SK-N-SH (cell line): ENCODE measurements around the gene KCNB1. TPM values are rescaled to one million over a fixed set of nuclear protein-coding genes. Genes with fewer than 3 reads are reported as not detected.

Source experiments
- CTCF ChIA-PET: fragments of 300-600, 350-600 bp; formaldehyde crosslinking; extraction: SDS; loops from one replicate; lab custom pipeline; 2021; lab: Yijun Ruan, JAX
- POLR2A ChIA-PET: fragments of 350-600 bp; sonication (Branson Sonifier 250); formaldehyde crosslinking; extraction: SDS; loops from one replicate; lab custom pipeline; 2020; ENCODE audit warnings: antibody characterized with exemption, inconsistent platforms; lab: Yijun Ruan, JAX
- DNase-seq: peaks from one replicate; pipeline ENCODE4 v3.0.0; 2012
- H2AFZ ChIP-seq: fragments of 200-600 bp; sonication (generic); 2 replicates; pipeline ENCODE4 v1.8.1; 2016; ENCODE audit warnings: antibody characterized with exemption, mild to moderate bottlenecking, low read depth
- H3F3A ChIP-seq: fragments of 200-600 bp; sonication (generic); replicated peaks from 2 replicates; pipeline ENCODE3; 2016; ENCODE audit warnings: antibody characterized with exemption, mild to moderate bottlenecking; ENCODE audit not compliant: insufficient read depth
- H3K27ac ChIP-seq, 2 experiments: fragments of 200-500 bp in 1 of 2; fragments of 200-600 bp in 1 of 2; sonication (Bioruptor generic) in 1 of 2; sonication (generic), shearing (Covaris generic) in 1 of 2; 2 replicates each; pipeline versions ENCODE4 v1.5.1 to v1.6.1; 2014 to 2016; ENCODE audit warnings: low read depth in 2 of 2, inconsistent platforms in 1 of 2, low read length in 1 of 2, mild to moderate bottlenecking in 1 of 2, mixed read lengths in 1 of 2
- H3K27me3 ChIP-seq: fragments of 200-600 bp; sonication (generic), shearing (Covaris generic); 2 replicates; pipeline ENCODE4 v1.6.1; 2016; ENCODE audit warnings: mixed run types; ENCODE audit not compliant: insufficient read depth
- H3K36me3 ChIP-seq, 2 experiments: fragments of 200-500 bp in 1 of 2; fragments of 200-600 bp in 1 of 2; sonication (Bioruptor generic) in 1 of 2; sonication (generic) in 1 of 2; replicated peaks in 1 of 2; 2 replicates each; pipeline versions ENCODE3 to v1.5.1; 2014 to 2016; ENCODE audit warnings: low read length in 1 of 2, mild to moderate bottlenecking in 1 of 2; ENCODE audit not compliant: insufficient read depth in 2 of 2, control insufficient read depth in 1 of 2
- H3K4me1 ChIP-seq, 2 experiments: fragments of 200-500 bp in 1 of 2; fragments of 200-600 bp in 1 of 2; sonication (Bioruptor generic) in 1 of 2; sonication (generic), shearing (Covaris generic) in 1 of 2; 2 replicates each; pipeline versions ENCODE4 v1.5.1 to v1.6.1; 2014 to 2016; ENCODE audit warnings: low read depth in 1 of 2, low read length in 1 of 2, mixed run types in 1 of 2; ENCODE audit not compliant: insufficient read depth in 2 of 2, control insufficient read depth in 1 of 2
- H3K4me2 ChIP-seq: fragments of 200-600 bp; sonication (generic), shearing (Covaris generic); 2 replicates; pipeline ENCODE4 v1.6.1; 2017; ENCODE audit warnings: mixed run types
- H3K4me3 ChIP-seq, 2 experiments: fragments of 200-500 bp in 1 of 2; fragments of 200-600 bp in 1 of 2; sonication (Bioruptor generic) in 1 of 2; sonication (generic), shearing (Covaris generic) in 1 of 2; 2 replicates each; pipeline versions ENCODE4 v1.5.1 to v1.8.1; 2014 to 2016; ENCODE audit warnings: low read depth in 2 of 2, inconsistent platforms in 1 of 2, low read length in 1 of 2, mild to moderate bottlenecking in 1 of 2, mixed read lengths in 1 of 2, moderate library complexity in 1 of 2
- H3K79me2 ChIP-seq: fragments of 200-600 bp; sonication (generic); 2 replicates; pipeline ENCODE4 v1.8.1; 2017; ENCODE audit warnings: mild to moderate bottlenecking; ENCODE audit not compliant: insufficient read depth
- H3K9ac ChIP-seq: fragments of 200-600 bp; sonication (generic); 2 replicates; pipeline ENCODE4 v1.6.1; 2017; ENCODE audit warnings: mixed run types
- H3K9me2 ChIP-seq: fragments of 200-600 bp; sonication (generic); 2 replicates; pipeline ENCODE4 v1.6.1; 2017; ENCODE audit warnings: mixed run types
- H3K9me3 ChIP-seq: fragments of 200-600 bp; sonication (generic); 2 replicates; pipeline ENCODE4 v1.6.1; 2017; ENCODE audit warnings: mixed run types, mild to moderate bottlenecking, moderate library complexity
- H4K20me1 ChIP-seq: fragments of 200-600 bp; sonication (generic); 2 replicates; pipeline ENCODE4 v1.6.1; 2017; ENCODE audit warnings: mild to moderate bottlenecking, mixed run types; ENCODE audit not compliant: insufficient read depth
- CHD2 ChIP-seq: fragments of 150-350 bp; IDR thresholded peaks from 2 replicates; pipeline ENCODE4 v1.6.1; 2018; ENCODE audit warnings: low read length; ENCODE audit not compliant: partially characterized antibody
- ELF1 ChIP-seq: IDR thresholded peaks from 2 replicates; pipeline ENCODE4 v1.4.0; 2012
- EZH2phosphoT487 ChIP-seq: fragments of 200-600 bp; sonication (generic); IDR thresholded peaks from 2 replicates; pipeline ENCODE4 v1.6.1; 2017; ENCODE audit warnings: low read depth, mixed run types, mild to moderate bottlenecking, antibody characterized with exemption, moderate library complexity, borderline replicate concordance
- FOXJ3 ChIP-seq: sonication (generic); formaldehyde crosslinking; IDR thresholded peaks from 2 replicates; pipeline ENCODE4 v1.5.1; 2020; ENCODE audit warnings: mild to moderate bottlenecking, missing genetic modification reagents
- GABPA ChIP-seq: IDR thresholded peaks from 2 replicates; pipeline ENCODE4 v1.4.0; 2012; ENCODE audit warnings: low read depth, mild to moderate bottlenecking
- GATA2 ChIP-seq: sonication (generic); formaldehyde crosslinking; IDR thresholded peaks from 2 replicates; pipeline ENCODE4 v1.5.0; 2020; ENCODE audit warnings: mild to moderate bottlenecking, missing genetic modification reagents
- JUND ChIP-seq: IDR thresholded peaks from 2 replicates; pipeline ENCODE4 v1.4.0; 2012
- MXI1 ChIP-seq: IDR thresholded peaks from 2 replicates; pipeline ENCODE4 v1.6.1; 2012; ENCODE audit warnings: mild to moderate bottlenecking, low read depth, low read length, improper control_type of control experiment
- NFIC ChIP-seq: IDR thresholded peaks from 2 replicates; pipeline ENCODE4 v1.4.0; 2012; ENCODE audit warnings: borderline replicate concordance
- RCOR1 ChIP-seq: fragments of 150-350 bp; IDR thresholded peaks from 2 replicates; pipeline ENCODE4 v1.6.1; 2017; ENCODE audit warnings: antibody characterized with exemption, low read length
- RXRA ChIP-seq: IDR thresholded peaks from 2 replicates; pipeline ENCODE4 v1.4.0; 2012; ENCODE audit warnings: low read depth, mild to moderate bottlenecking, borderline replicate concordance
- TCF12 ChIP-seq: IDR thresholded peaks from 2 replicates; pipeline ENCODE4 v1.4.0; 2012
- TEAD4 ChIP-seq: IDR thresholded peaks from 2 replicates; pipeline ENCODE4 v1.4.0; 2012; ENCODE audit warnings: mild to moderate bottlenecking, borderline replicate concordance; ENCODE audit not compliant: insufficient read depth
- YY1 ChIP-seq: IDR thresholded peaks from 2 replicates; pipeline ENCODE4 v1.4.0; 2012; ENCODE audit warnings: low read depth, mild to moderate bottlenecking
- WGBS: methylation state at CpG from one replicate; pipeline ENCODE4 v1.1.6; 2017; ENCODE audit warnings: low lambda C conversion rate; 5-methylcytosine and 5-hydroxymethylcytosine counted together
- polyA plus RNA-seq, 3 experiments: library from polyadenylated mRNA; depleted of rRNA; stranded (reverse); fragments of >200 nt; gene quantifications; 2 replicates each; pipeline ENCODE4 v1.2.3, GENCODE V29; 2012
- TF ChIP-seq, protein P1 (sequence below): IDR thresholded peaks from 2 replicates; pipeline ENCODE4 v1.4.0; 2012; ENCODE audit warnings: low read depth, borderline replicate concordance
- TF ChIP-seq, protein P2 (sequence below): fragments of 150-350 bp; IDR thresholded peaks from 2 replicates; pipeline ENCODE4 v1.6.1; 2017; ENCODE audit warnings: antibody characterized with exemption, low read length, low read depth, borderline replicate concordance
- TF ChIP-seq, protein P3 (sequence below): fragments of 200-600 bp; sonication (generic); IDR thresholded peaks from 2 replicates; pipeline ENCODE4 v1.6.1; 2017; ENCODE audit warnings: antibody characterized with exemption, mild to moderate bottlenecking, moderate library complexity
- TF ChIP-seq, protein P4 (sequence below): IDR thresholded peaks from 2 replicates; pipeline ENCODE4 v1.4.0; 2012; ENCODE audit warnings: low read depth
- TF ChIP-seq, protein P5 (sequence below): IDR thresholded peaks from 2 replicates; pipeline ENCODE4; 2012

The KCNB1 gene
- polyA plus RNA-seq, 1 of the 3 experiments (the other 2 are of a cell fraction) = 0.82 TPM

DNA sequence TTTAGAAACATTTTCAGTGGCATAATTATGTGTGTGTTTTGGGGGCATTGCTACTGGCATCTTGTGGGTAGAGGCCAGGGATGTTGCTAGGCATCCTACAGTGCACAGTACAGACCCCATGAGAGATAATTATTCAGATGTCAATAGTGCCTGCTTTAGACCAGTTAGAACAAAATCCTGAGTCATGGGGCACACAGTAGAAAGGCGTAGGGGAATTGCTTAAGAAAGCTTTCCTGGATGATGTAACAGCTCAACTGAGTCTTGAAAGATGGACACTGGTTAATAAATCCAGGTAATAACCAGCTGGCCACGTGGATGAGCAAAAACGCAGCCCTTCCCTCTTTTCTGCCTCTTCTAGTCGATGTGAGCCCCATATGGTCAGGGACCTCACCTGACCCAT is 51.1 kb downstream of the KCNB1 start:
- H3K9me2 ChIP-seq = no peaks in the 10 kb centered on the region
- H3K36me3 ChIP-seq = no peaks in the 10 kb centered on the region
- POLR2A ChIA-PET = no interaction called here
- TF ChIP-seq JUND (no peak), RCOR1 (no peak), RXRA (no peak), ELF1 (no peak), YY1 (no peak), TEAD4 (no peak), GABPA (no peak), GATA2 (CRISPR knock-in tag) (no peak), NFIC (no peak), EZH2phosphoT487 (no peak), TCF12 (no peak), MXI1 (no peak), CHD2 (no peak)
- TF ChIP-seq, protein P1, sequence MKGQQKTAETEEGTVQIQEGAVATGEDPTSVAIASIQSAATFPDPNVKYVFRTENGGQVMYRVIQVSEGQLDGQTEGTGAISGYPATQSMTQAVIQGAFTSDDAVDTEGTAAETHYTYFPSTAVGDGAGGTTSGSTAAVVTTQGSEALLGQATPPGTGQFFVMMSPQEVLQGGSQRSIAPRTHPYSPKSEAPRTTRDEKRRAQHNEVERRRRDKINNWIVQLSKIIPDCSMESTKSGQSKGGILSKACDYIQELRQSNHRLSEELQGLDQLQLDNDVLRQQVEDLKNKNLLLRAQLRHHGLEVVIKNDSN = no peak
- TF ChIP-seq, protein P2, sequence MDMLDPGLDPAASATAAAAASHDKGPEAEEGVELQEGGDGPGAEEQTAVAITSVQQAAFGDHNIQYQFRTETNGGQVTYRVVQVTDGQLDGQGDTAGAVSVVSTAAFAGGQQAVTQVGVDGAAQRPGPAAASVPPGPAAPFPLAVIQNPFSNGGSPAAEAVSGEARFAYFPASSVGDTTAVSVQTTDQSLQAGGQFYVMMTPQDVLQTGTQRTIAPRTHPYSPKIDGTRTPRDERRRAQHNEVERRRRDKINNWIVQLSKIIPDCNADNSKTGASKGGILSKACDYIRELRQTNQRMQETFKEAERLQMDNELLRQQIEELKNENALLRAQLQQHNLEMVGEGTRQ = no peak
- no peaks in the 10 kb centered on the region for H3K9me3 ChIP-seq
- no peak overlapping the region for H3K4me3 ChIP-seq
- 17% methylated on average over 4 of the region's 4 CpGs for WGBS
- no peak overlapping the region for H3K27ac ChIP-seq
- H3K79me2 ChIP-seq = no peaks in the 10 kb centered on the region
- H3K4me1 ChIP-seq = peaks cover 0 to 30% of the 10 kb centered on the region in 2 experiments; a peak in 2 of 4 replicates
- H3K4me2 ChIP-seq = no peak overlapping the region
- H3F3A ChIP-seq = no peaks in the 10 kb centered on the region
- H2AFZ ChIP-seq = no peak overlapping the region
- CTCF ChIA-PET = interaction anchor here (0.5 to 3.1 kb wide), 3 partner anchors 53 to 97 kb away, joined by 3 to 9 read pairs (median 4); no protein-coding TSS in a partner anchor
- H3K27me3 ChIP-seq = no peaks in the 10 kb centered on the region; the same call in 1 of the 2 replicates
- no peak for DNase-seq
- no peak overlapping the region for H3K9ac ChIP-seq
- no peaks in the 10 kb centered on the region for H4K20me1 ChIP-seq

DNA sequence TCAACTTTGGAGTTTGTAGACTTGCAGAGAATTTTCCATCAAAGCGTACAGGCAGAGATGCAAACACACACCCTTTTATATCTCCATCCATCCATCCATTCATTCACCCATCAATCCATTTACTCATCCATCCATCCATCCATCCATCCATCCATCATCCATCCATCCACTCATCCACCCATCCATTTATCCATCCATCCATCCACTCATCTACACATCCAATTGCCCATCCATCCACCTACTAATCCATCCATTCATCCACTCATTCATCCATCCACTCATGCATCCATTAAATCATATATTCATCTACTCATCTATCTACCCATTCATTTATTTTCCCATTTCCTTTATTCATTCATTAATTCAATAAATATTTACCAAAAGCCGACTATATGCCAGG is 52.1 kb downstream of the KCNB1 start:
- Histone ChIP-seq H3K4me1 (peaks cover 0 to 30% of the 10 kb centered on the region in 2 experiments; a peak in 2 of 4 replicates), H4K20me1 (no peaks in the 10 kb centered on the region)

More for the DNA sequence above, 52.1 kb downstream of the KCNB1 start:
- no peak overlapping the region for H3K4me2 ChIP-seq
- H3K9me2 ChIP-seq = no peaks in the 10 kb centered on the region
- no peaks in the 10 kb centered on the region for H3K36me3 ChIP-seq
- no peaks in the 10 kb centered on the region for H3K9me3 ChIP-seq
- DNase-seq = no peak
- CTCF ChIA-PET = interaction anchor here (1.5 kb wide), 1 partner anchor 84 kb away, joined by 5 read pairs; no protein-coding TSS in a partner anchor
- H3F3A ChIP-seq = no peaks in the 10 kb centered on the region
- no peak overlapping the region for H2AFZ ChIP-seq
- WGBS = 58% methylated on average over 2 of the region's 2 CpGs
- no peaks in the 10 kb centered on the region; the same call in 1 of the 2 replicates for H3K27me3 ChIP-seq
- no peak overlapping the region for H3K27ac ChIP-seq
- H3K9ac ChIP-seq = no peak overlapping the region
- POLR2A ChIA-PET = no interaction called here
- no peak overlapping the region for H3K4me3 ChIP-seq
- TF ChIP-seq, protein P3, sequence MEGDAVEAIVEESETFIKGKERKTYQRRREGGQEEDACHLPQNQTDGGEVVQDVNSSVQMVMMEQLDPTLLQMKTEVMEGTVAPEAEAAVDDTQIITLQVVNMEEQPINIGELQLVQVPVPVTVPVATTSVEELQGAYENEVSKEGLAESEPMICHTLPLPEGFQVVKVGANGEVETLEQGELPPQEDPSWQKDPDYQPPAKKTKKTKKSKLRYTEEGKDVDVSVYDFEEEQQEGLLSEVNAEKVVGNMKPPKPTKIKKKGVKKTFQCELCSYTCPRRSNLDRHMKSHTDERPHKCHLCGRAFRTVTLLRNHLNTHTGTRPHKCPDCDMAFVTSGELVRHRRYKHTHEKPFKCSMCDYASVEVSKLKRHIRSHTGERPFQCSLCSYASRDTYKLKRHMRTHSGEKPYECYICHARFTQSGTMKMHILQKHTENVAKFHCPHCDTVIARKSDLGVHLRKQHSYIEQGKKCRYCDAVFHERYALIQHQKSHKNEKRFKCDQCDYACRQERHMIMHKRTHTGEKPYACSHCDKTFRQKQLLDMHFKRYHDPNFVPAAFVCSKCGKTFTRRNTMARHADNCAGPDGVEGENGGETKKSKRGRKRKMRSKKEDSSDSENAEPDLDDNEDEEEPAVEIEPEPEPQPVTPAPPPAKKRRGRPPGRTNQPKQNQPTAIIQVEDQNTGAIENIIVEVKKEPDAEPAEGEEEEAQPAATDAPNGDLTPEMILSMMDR = no peak
- TF ChIP-seq JUND = no peak
- TF ChIP-seq MXI1 = no peak
- TF ChIP-seq, protein P4, sequence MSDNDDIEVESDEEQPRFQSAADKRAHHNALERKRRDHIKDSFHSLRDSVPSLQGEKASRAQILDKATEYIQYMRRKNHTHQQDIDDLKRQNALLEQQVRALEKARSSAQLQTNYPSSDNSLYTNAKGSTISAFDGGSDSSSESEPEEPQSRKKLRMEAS = no peak
- no peak for TF ChIP-seq TCF12
- TF ChIP-seq, protein P5, sequence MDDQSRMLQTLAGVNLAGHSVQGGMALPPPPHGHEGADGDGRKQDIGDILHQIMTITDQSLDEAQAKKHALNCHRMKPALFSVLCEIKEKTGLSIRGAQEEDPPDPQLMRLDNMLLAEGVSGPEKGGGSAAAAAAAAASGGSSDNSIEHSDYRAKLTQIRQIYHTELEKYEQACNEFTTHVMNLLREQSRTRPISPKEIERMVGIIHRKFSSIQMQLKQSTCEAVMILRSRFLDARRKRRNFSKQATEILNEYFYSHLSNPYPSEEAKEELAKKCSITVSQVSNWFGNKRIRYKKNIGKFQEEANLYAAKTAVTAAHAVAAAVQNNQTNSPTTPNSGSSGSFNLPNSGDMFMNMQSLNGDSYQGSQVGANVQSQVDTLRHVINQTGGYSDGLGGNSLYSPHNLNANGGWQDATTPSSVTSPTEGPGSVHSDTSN = no peak
- TF ChIP-seq FOXJ3 (CRISPR knock-in tag) = no peak
- no peak for TF ChIP-seq RXRA
- H3K79me2 ChIP-seq = no peaks in the 10 kb centered on the region
